ENCODE measurements around the gene TOM1L2. TPM values are rescaled to one million over a fixed set of nuclear protein-coding genes. Genes with fewer than 3 reads are reported as not detected.

The TOM1L2 gene
- total and polyA plus RNA-seq, 2 of the 4 experiments (the other 2 are of a cell fraction) = 34.4 to 51.7 TPM

DNA sequence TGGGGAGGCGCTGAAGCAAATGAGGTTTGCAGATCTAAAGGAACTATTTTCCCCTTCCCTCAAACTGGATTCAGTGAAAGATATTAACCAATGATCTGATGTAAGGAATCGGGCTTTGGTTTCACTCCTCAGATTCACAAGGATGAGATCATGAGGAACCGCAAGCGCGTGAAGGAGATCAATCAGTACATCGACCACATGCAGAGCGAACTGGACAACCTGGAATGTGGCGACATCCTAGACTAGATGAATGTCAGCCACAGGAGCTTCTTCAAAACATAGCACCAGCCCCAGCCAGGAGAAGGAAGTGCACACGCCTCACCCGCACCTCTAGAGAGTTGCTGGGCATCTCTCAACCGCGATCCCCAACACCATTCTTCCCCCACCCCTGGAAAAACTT lies 44.2 kb upstream of the TOM1L2 start:
- H3K36me3 ChIP-seq (ENCODE audit: control insufficient read depth, insufficient read depth, low read length) = peaks cover 11% of the 10 kb centered on the region
- DNase-seq = no peak
- no peak overlapping the region for H4K5ac ChIP-seq (ENCODE audit: low read depth, low read length)
- no peak overlapping the region for H3K4ac ChIP-seq (ENCODE audit: low read depth, low read length)
- H3K9me1 ChIP-seq (ENCODE audit: insufficient read depth, low read length) = no peaks in the 10 kb centered on the region; the same call in 1 of the 2 replicates
- no TSS peak for BruUV-seq (replicated peaks)
- no peak overlapping the region for H2BK5ac ChIP-seq (ENCODE audit: low read depth, low read length, poor library complexity, severe bottlenecking)
- H3K14ac ChIP-seq (replicated peaks; ENCODE audit: low read depth, low read length) = no peak overlapping the region
- H2BK15ac ChIP-seq (ENCODE audit: low read depth, low read length) = no peak overlapping the region
- CTCF ChIA-PET = no interaction called here
- no peak overlapping the region for H3K18ac ChIP-seq (ENCODE audit: low read depth, low read length)
- no peak overlapping the region for H2BK20ac ChIP-seq (ENCODE audit: low read depth, low read length)
- no peak overlapping the region for H2AK5ac ChIP-seq (ENCODE audit: low read depth, low read length)
- intact Hi-C loops (cut with micrococcal nuclease) (no loop called here), dilution Hi-C loops (cut with HindIII; ENCODE audit: low sequenced_read_pairs, unreplicated experiment) (no loop called here), in situ Hi-C loops (cut with MboI; ENCODE audit: low sequenced_read_pairs) (no loop called here)
- H4K8ac ChIP-seq (ENCODE audit: low read depth in 2 of 2, low read length in 2 of 2) = no peak overlapping the region
- H4K20me1 ChIP-seq (ENCODE audit: insufficient read depth, low read length) = no peaks in the 10 kb centered on the region
- H3K9me3 ChIP-seq (ENCODE audit: control insufficient read depth, insufficient read depth, low read length) = no peaks in the 10 kb centered on the region
- no peak for ATAC-seq (ENCODE audit: low read depth)
- H3K27me3 ChIP-seq (ENCODE audit: control insufficient read depth, insufficient read depth, low read length) = no peaks in the 10 kb centered on the region
- 96% methylated on average over 5 of the region's 12 CpGs; no CpG with 5 or more reads in 1 of the 2 experiments for WGBS, 2 experiments (ENCODE audit: extremely low coverage in 2 of 2, insufficient read length in 1 of 2)
- no peaks in the 10 kb centered on the region for H3K4me1 ChIP-seq (ENCODE audit: control insufficient read depth, insufficient read depth, low read length)
- POLR2A ChIA-PET (ENCODE audit: unreplicated experiment) = no interaction called here
- TF ChIP-seq POLR2A (IDR thresholded peaks at IDR 0.05; ENCODE audit: low read depth, low read length) = no peak
- no peak for TF ChIP-seq RAD21 (IDR thresholded peaks at IDR 0.05; ENCODE audit: low read length)
- TF ChIP-seq USF2 (IDR thresholded peaks at IDR 0.05; ENCODE audit: low read depth, low read length) = no peak
- no peak for TF ChIP-seq RFX5 (IDR thresholded peaks at IDR 0.05; ENCODE audit: low read depth, low read length)
- no peak for TF ChIP-seq FOS (IDR thresholded peaks at IDR 0.05; ENCODE audit: low read depth, low read length)
- no peak for TF ChIP-seq NFE2L2 (IDR thresholded peaks at IDR 0.05; ENCODE audit: low read depth, low read length)
- TF ChIP-seq MAZ (IDR thresholded peaks at IDR 0.05; ENCODE audit: borderline replicate concordance, low read depth, low read length) = no peak
- TF ChIP-seq RCOR1 (IDR thresholded peaks at IDR 0.05; ENCODE audit: insufficient replicate concordance, low read length) = no peak
- no peak for TF ChIP-seq CHD1 (IDR thresholded peaks at IDR 0.05; ENCODE audit: low read depth, low read length)
- H2BK120ac ChIP-seq (ENCODE audit: low read depth, low read length) = no peak overlapping the region
- peaks cover 0 to 6% of the 10 kb centered on the region in 2 experiments; a peak in 1 of 4 replicates for H3K79me1 ChIP-seq (ENCODE audit: low read depth in 1 of 2, low read length in 2 of 2)
- no peak overlapping the region for H3K56ac ChIP-seq (ENCODE audit: extremely low read depth, insufficient read depth, low read length)
- H3K4me3 ChIP-seq (ENCODE audit: insufficient read depth, low read depth, low read length) = no peak overlapping the region
- no peak overlapping the region for H2AK9ac ChIP-seq (replicated peaks; ENCODE audit: low read depth, low read length, poor library complexity)
- no peak overlapping the region for H3K9ac ChIP-seq (ENCODE audit: low read depth, low read length)
- no peak overlapping the region for H2AFZ ChIP-seq (replicated peaks; ENCODE audit: low read length, poor library complexity)
- H3K27ac ChIP-seq (ENCODE audit: insufficient read depth, low read length) = no peak overlapping the region
- no peak overlapping the region for H4K91ac ChIP-seq (ENCODE audit: insufficient read depth, low read depth, low read length)
- no peak overlapping the region for H3K4me2 ChIP-seq (ENCODE audit: low read depth, low read length)
- H3K23ac ChIP-seq (ENCODE audit: low read depth, low read length) = no peak overlapping the region

Measured in IMR-90 (cell line).